ENCODE measurements around the gene PDE4A.

- no peak for TF ChIP-seq CTCF (IDR thresholded peaks at IDR 0.05)
- TF ChIP-seq POLR2A (IDR thresholded peaks at IDR 0.05): no peak
Observed at GRCh38 chr19:10395003-10395402, 25.3 kb upstream of the PDE4A start.

All from adrenal gland (tissue), 5 donors.